NT2/D1 (cell line): Measurements from ENCODE around the gene LARP1.

Experiments
- DNase-seq: peaks from one replicate; pipeline ENCODE4 v3.0.0-alpha.2; 2011; ENCODE audit warnings: low read depth, low spot score
- H3K27me3 ChIP-seq: 2 replicates; pipeline ENCODE4 v1.6.0; 2011; ENCODE audit warnings: mild to moderate bottlenecking; ENCODE audit not compliant: insufficient read length, insufficient read depth
- H3K36me3 ChIP-seq: 2 replicates; pipeline ENCODE4 v1.6.1; 2011; ENCODE audit warnings: mild to moderate bottlenecking, low read length, mixed read lengths; ENCODE audit not compliant: insufficient read depth, insufficient read length
- H3K4me1 ChIP-seq: 2 replicates; pipeline ENCODE4 v1.5.1; 2011; ENCODE audit not compliant: insufficient read depth, insufficient read length
- H3K4me3 ChIP-seq: 2 replicates; pipeline ENCODE4 v1.5.1; 2011; ENCODE audit warnings: low read depth; ENCODE audit not compliant: insufficient read length
- H3K9ac ChIP-seq: 2 replicates; pipeline ENCODE4 v1.6.0; 2011; ENCODE audit warnings: low read depth; ENCODE audit not compliant: insufficient read length
- H3K9me3 ChIP-seq: 2 replicates; pipeline ENCODE4 v1.5.1; 2011; ENCODE audit warnings: mild to moderate bottlenecking, low read length; ENCODE audit not compliant: insufficient read depth
- SUZ12 ChIP-seq: IDR thresholded peaks from 2 replicates; pipeline ENCODE4 v1.6.1; 2011; ENCODE audit not compliant: insufficient read length, insufficient read depth; ENCODE audit errors: extremely low read depth
- YY1 ChIP-seq: IDR thresholded peaks from 2 replicates; pipeline ENCODE4 v1.6.1; 2011; ENCODE audit not compliant: insufficient read length, insufficient read depth
- ZNF274 ChIP-seq: IDR thresholded peaks from 2 replicates; pipeline ENCODE4 v1.6.1; 2011; ENCODE audit warnings: mild to moderate bottlenecking, low read depth, low read length

LARP1 gene

GRCh38 chr5:154813736-154814135, 58.6 kb downstream of the LARP1 start:
- Histone ChIP-seq H3K27me3 (no peaks in the 10 kb centered on the region), H3K9ac (no peak overlapping the region), H3K4me3 (no peak overlapping the region), H3K9me3 (no peaks in the 10 kb centered on the region), H3K36me3 (peaks cover 81% of the 10 kb centered on the region), H3K4me1 (peaks cover 3% of the 10 kb centered on the region)
- no peak for TF ChIP-seq YY1
- TF ChIP-seq SUZ12 = no peak
- TF ChIP-seq ZNF274 = no peak
- DNase-seq = no peak

GRCh38 chr5:154815025-154815424, 59.8 kb downstream of the LARP1 start:
- TF ChIP-seq YY1 = no peak
- no peak for TF ChIP-seq ZNF274
- TF ChIP-seq SUZ12 = no peak
- no peak overlapping the region for H3K4me3 ChIP-seq
- no peaks in the 10 kb centered on the region for H3K27me3 ChIP-seq
- no peak overlapping the region for H3K9ac ChIP-seq
- H3K36me3 ChIP-seq = peaks cover 88% of the 10 kb centered on the region
- no peaks in the 10 kb centered on the region for H3K9me3 ChIP-seq
- no peak for DNase-seq
- peaks cover 3% of the 10 kb centered on the region for H3K4me1 ChIP-seq

GRCh38 chr5:154815684-154816247, 60.6 kb downstream of the LARP1 start:
- H3K36me3 ChIP-seq = peaks cover 87% of the 10 kb centered on the region
- no peak for DNase-seq

GRCh38 chr5:154816891-154817492, 61.8 kb downstream of the LARP1 start:
- Histone ChIP-seq H3K9ac (no peak overlapping the region), H3K9me3 (no peaks in the 10 kb centered on the region), H3K27me3 (no peaks in the 10 kb centered on the region), H3K36me3 (peaks cover 74% of the 10 kb centered on the region), H3K4me1 (peaks cover 3% of the 10 kb centered on the region), H3K4me3 (no peak overlapping the region)
- TF ChIP-seq ZNF274 = no peak
- no peak for DNase-seq

More at GRCh38 chr5:154815684-154816247, 60.6 kb downstream of the LARP1 start:
- no peak for TF ChIP-seq SUZ12
- no peak for TF ChIP-seq ZNF274
- no peak for TF ChIP-seq YY1
- peaks cover 3% of the 10 kb centered on the region for H3K4me1 ChIP-seq
- no peak overlapping the region for H3K9ac ChIP-seq
- no peak overlapping the region for H3K4me3 ChIP-seq
- H3K9me3 ChIP-seq = no peaks in the 10 kb centered on the region
- H3K27me3 ChIP-seq = no peaks in the 10 kb centered on the region

GRCh38 chr5:154817815-154818214, 62.6 kb downstream of the LARP1 start:
- no peak overlapping the region for H3K9ac ChIP-seq
- H3K27me3 ChIP-seq = no peaks in the 10 kb centered on the region
- DNase-seq = no peak
- H3K4me3 ChIP-seq = no peak overlapping the region
- H3K4me1 ChIP-seq = peaks cover 3% of the 10 kb centered on the region
- H3K36me3 ChIP-seq = peaks cover 76% of the 10 kb centered on the region
- no peaks in the 10 kb centered on the region for H3K9me3 ChIP-seq
- TF ChIP-seq YY1 (no peak), SUZ12 (no peak), ZNF274 (no peak)

- peaks cover 3% of the 10 kb centered on the region for H3K4me1 ChIP-seq
- peaks cover 74% of the 10 kb centered on the region for H3K36me3 ChIP-seq
- no peak for DNase-seq
- no peaks in the 10 kb centered on the region for H3K27me3 ChIP-seq
- TF ChIP-seq ZNF274 (no peak), YY1 (no peak)
- no peak overlapping the region for H3K9ac ChIP-seq
- H3K9me3 ChIP-seq = no peaks in the 10 kb centered on the region
- no peak overlapping the region for H3K4me3 ChIP-seq
These were observed 63.4 kb downstream of the LARP1 start for GRCh38 chr5:154818471-154819116.

- Histone ChIP-seq H3K27me3 (no peaks in the 10 kb centered on the region), H3K36me3 (peaks cover 73% of the 10 kb centered on the region), H3K4me1 (peaks cover 3% of the 10 kb centered on the region), H3K9me3 (no peaks in the 10 kb centered on the region), H3K9ac (no peak overlapping the region), H3K4me3 (no peak overlapping the region)
- DNase-seq = no peak
- no peak for TF ChIP-seq SUZ12
- no peak for TF ChIP-seq ZNF274
- TF ChIP-seq YY1 = no peak
These were observed 64.4 kb downstream of the LARP1 start for GRCh38 chr5:154819546-154819945.
